Measurements from ENCODE around the gene NCKAP5. TPM values are rescaled to one million over a fixed set of nuclear protein-coding genes. Genes with fewer than 3 reads are reported as not detected.

The NCKAP5 gene
- total RNA-seq, 2 experiments from 2014 or later = not detected

GRCh38 chr2:133365117-133365516, 203.1 kb downstream of the NCKAP5 start:
- H3K4me3 Mint-ChIP-seq = no peak overlapping the region
- H3K4me1 Mint-ChIP-seq (ENCODE audit: low read depth) = no peaks in the 10 kb centered on the region
- POLR2A ChIA-PET = no interaction called here
- ATAC-seq (no peak), DNase-seq (no peak)
- no peaks in the 10 kb centered on the region for H3K36me3 Mint-ChIP-seq (ENCODE audit: low read depth)
- no peak for TF ChIP-seq CTCF (IDR thresholded peaks at IDR 0.05)
- H3K27ac Mint-ChIP-seq = no peak overlapping the region
- intact Hi-C loops (cut with micrococcal nuclease) = no loop called here
- no peaks in the 10 kb centered on the region for H3K9me3 Mint-ChIP-seq
- CTCF ChIA-PET = no interaction called here
- H3K27me3 Mint-ChIP-seq = no peaks in the 10 kb centered on the region

GRCh38 chr2:133364636-133365035, 203.6 kb downstream of the NCKAP5 start:
- POLR2A ChIA-PET = no interaction called here
- Mint-ChIP-seq H3K4me1 (ENCODE audit: low read depth) (no peaks in the 10 kb centered on the region), H3K27ac (no peak overlapping the region), H3K4me3 (no peak overlapping the region), H3K9me3 (no peaks in the 10 kb centered on the region), H3K36me3 (ENCODE audit: low read depth) (no peaks in the 10 kb centered on the region), H3K27me3 (no peaks in the 10 kb centered on the region)
- intact Hi-C loops (cut with micrococcal nuclease) = no loop called here
- CTCF ChIA-PET = no interaction called here
- no peak for TF ChIP-seq CTCF (IDR thresholded peaks at IDR 0.05)
- DNase-seq = no peak
- no peak for ATAC-seq

GRCh38 chr2:133363884-133364283, 204.4 kb downstream of the NCKAP5 start:
- intact Hi-C loops (cut with micrococcal nuclease) = no loop called here

GRCh38 chr2:133362061-133362476, 206.2 kb downstream of the NCKAP5 start:
- H3K36me3 Mint-ChIP-seq (ENCODE audit: low read depth) = no peaks in the 10 kb centered on the region
- ChIA-PET POLR2A (no interaction called here), CTCF (no interaction called here)
- no peak for TF ChIP-seq CTCF (IDR thresholded peaks at IDR 0.05)
- DNase-seq = no peak
- H3K9me3 Mint-ChIP-seq = no peaks in the 10 kb centered on the region
- ATAC-seq = no peak
- H3K4me3 Mint-ChIP-seq = no peak overlapping the region
- intact Hi-C loops (cut with micrococcal nuclease) = no loop called here
- H3K27me3 Mint-ChIP-seq = peaks cover 3% of the 10 kb centered on the region
- H3K4me1 Mint-ChIP-seq (ENCODE audit: low read depth) = no peaks in the 10 kb centered on the region
- no peak overlapping the region for H3K27ac Mint-ChIP-seq

More at GRCh38 chr2:133363884-133364283, 204.4 kb downstream of the NCKAP5 start:
- ChIA-PET CTCF (no interaction called here), POLR2A (no interaction called here)
- no peak for DNase-seq
- Mint-ChIP-seq H3K4me3 (no peak overlapping the region), H3K9me3 (no peaks in the 10 kb centered on the region), H3K27me3 (peaks cover 3% of the 10 kb centered on the region), H3K4me1 (ENCODE audit: low read depth) (no peaks in the 10 kb centered on the region), H3K27ac (no peak overlapping the region), H3K36me3 (ENCODE audit: low read depth) (no peaks in the 10 kb centered on the region)
- no peak for TF ChIP-seq CTCF (IDR thresholded peaks at IDR 0.05)
- ATAC-seq = no peak

GRCh38 chr2:133360882-133361281, 207.4 kb downstream of the NCKAP5 start:
- Mint-ChIP-seq H3K4me1 (ENCODE audit: low read depth) (no peaks in the 10 kb centered on the region), H3K27me3 (peaks cover 3% of the 10 kb centered on the region), H3K36me3 (ENCODE audit: low read depth) (no peaks in the 10 kb centered on the region), H3K9me3 (no peaks in the 10 kb centered on the region), H3K27ac (no peak overlapping the region), H3K4me3 (no peak overlapping the region)
- ATAC-seq (no peak), DNase-seq (no peak)
- ChIA-PET CTCF (no interaction called here), POLR2A (no interaction called here)
- TF ChIP-seq CTCF (IDR thresholded peaks at IDR 0.05) = no peak
- intact Hi-C loops (cut with micrococcal nuclease) = no loop called here
